ENCODE results near the gene ADARB2. TPM values are rescaled to one million over a fixed set of nuclear protein-coding genes. Genes with fewer than 3 reads are reported as not detected.

ADARB2 gene
- total and polyA plus RNA-seq, 2 experiments from 2014 or later = not detected

GRCh38 chr10:1211844-1212570 lies 525.3 kb downstream of the ADARB2 start:
- Histone ChIP-seq H3K27me3 (replicated peaks; ENCODE audit: insufficient read depth) (no peaks in the 10 kb centered on the region), H3K27ac (no peak overlapping the region), H3K36me3 (ENCODE audit: low read depth) (no peaks in the 10 kb centered on the region), H3K9me2 (ENCODE audit: insufficient read depth) (no peaks in the 10 kb centered on the region), H2AFZ (no peak overlapping the region), H3K9me3 (ENCODE audit: low read depth) (no peaks in the 10 kb centered on the region), H3K79me2 (ENCODE audit: insufficient read depth) (no peaks in the 10 kb centered on the region), H3K4me1 (ENCODE audit: insufficient read depth) (no peaks in the 10 kb centered on the region), H3K4me3 (no peak overlapping the region), H4K20me1 (ENCODE audit: insufficient read depth) (no peaks in the 10 kb centered on the region), H3K4me2 (ENCODE audit: unreplicated experiment) (no peak overlapping the region), H3K9ac (no peak overlapping the region), H3F3A (ENCODE audit: insufficient read depth) (no peaks in the 10 kb centered on the region)
- 28 to 30% methylated on average over 16 of the region's 16 CpGs for WGBS, 2 experiments (ENCODE audit: low coverage in 1 of 2, low lambda C conversion rate in 2 of 2, missing lambda C conversion rate in 2 of 2)
- in situ Hi-C loops (cut with MboI) = no loop called here
- no peak for DNase-seq
- TF ChIP-seq EZH2phosphoT487 (IDR thresholded peaks at IDR 0.05; ENCODE audit: insufficient read depth, low read depth) = no peak

DNA sequence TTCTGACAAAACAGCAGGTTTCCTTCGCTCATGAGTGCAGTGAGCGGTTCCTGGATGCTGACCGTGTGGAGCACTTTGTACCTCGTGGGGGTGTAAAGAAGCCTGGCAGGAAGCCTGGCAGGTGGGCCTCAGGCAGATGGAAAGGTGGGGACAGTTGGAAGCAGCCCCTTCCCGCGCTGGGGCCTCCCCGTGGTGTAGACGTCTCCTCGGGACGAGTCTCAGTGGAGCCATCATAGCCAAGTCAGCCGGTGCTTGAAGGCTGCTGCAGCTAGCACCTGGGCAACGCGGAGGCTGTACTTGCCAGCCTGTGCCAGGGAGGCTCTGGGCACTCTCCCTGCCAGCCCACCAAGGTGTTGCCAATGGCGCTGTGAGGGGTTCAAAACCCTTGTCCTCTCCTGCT lies 526.7 kb downstream of the ADARB2 start:
- no peak for TF ChIP-seq EZH2phosphoT487 (IDR thresholded peaks at IDR 0.05; ENCODE audit: insufficient read depth, low read depth)
- no peak for TF ChIP-seq EZH2 (IDR thresholded peaks at IDR 0.05; ENCODE audit: insufficient read depth, poor library complexity, severe bottlenecking)
- in situ Hi-C loops (cut with MboI) = no loop called here
- no peak overlapping the region for H3K9ac ChIP-seq
- H3K36me3 ChIP-seq (ENCODE audit: low read depth) = no peaks in the 10 kb centered on the region
- H3K27ac ChIP-seq = no peak overlapping the region
- H3F3A ChIP-seq (ENCODE audit: insufficient read depth) = no peaks in the 10 kb centered on the region
- H3K27me3 ChIP-seq (replicated peaks; ENCODE audit: insufficient read depth) = no peaks in the 10 kb centered on the region
- no peak overlapping the region for H2AFZ ChIP-seq
- no peaks in the 10 kb centered on the region for H3K9me2 ChIP-seq (ENCODE audit: insufficient read depth)
- no peak overlapping the region for H3K4me2 ChIP-seq (ENCODE audit: unreplicated experiment)
- 30 to 36% methylated on average over 12 to 14 of the region's 14 CpGs for WGBS, 2 experiments (ENCODE audit: low coverage in 1 of 2, low lambda C conversion rate in 2 of 2, missing lambda C conversion rate in 2 of 2)
- no peak for DNase-seq
- no peaks in the 10 kb centered on the region for H4K20me1 ChIP-seq (ENCODE audit: insufficient read depth)
- no peak overlapping the region for H3K4me3 ChIP-seq
- no peaks in the 10 kb centered on the region for H3K4me1 ChIP-seq (ENCODE audit: insufficient read depth)
- no peaks in the 10 kb centered on the region for H3K9me3 ChIP-seq (ENCODE audit: low read depth)
- no peaks in the 10 kb centered on the region for H3K79me2 ChIP-seq (ENCODE audit: insufficient read depth)

- TF ChIP-seq EZH2 (IDR thresholded peaks at IDR 0.05; ENCODE audit: insufficient read depth, poor library complexity, severe bottlenecking) (no peak), EZH2phosphoT487 (IDR thresholded peaks at IDR 0.05; ENCODE audit: insufficient read depth, low read depth) (no peak)
- H2AFZ ChIP-seq = no peak overlapping the region
- no peaks in the 10 kb centered on the region for H3F3A ChIP-seq (ENCODE audit: insufficient read depth)
- H4K20me1 ChIP-seq (ENCODE audit: insufficient read depth) = no peaks in the 10 kb centered on the region
- no peaks in the 10 kb centered on the region for H3K9me2 ChIP-seq (ENCODE audit: insufficient read depth)
- no peak overlapping the region for H3K9ac ChIP-seq
- H3K27me3 ChIP-seq (replicated peaks; ENCODE audit: insufficient read depth) = no peaks in the 10 kb centered on the region
- 34 to 44% methylated on average over 5 to 8 of the region's 8 CpGs for WGBS, 2 experiments (ENCODE audit: low coverage in 1 of 2, low lambda C conversion rate in 2 of 2, missing lambda C conversion rate in 2 of 2)
- H3K4me1 ChIP-seq (ENCODE audit: insufficient read depth) = no peaks in the 10 kb centered on the region
- DNase-seq = no peak
- no peak overlapping the region for H3K4me3 ChIP-seq
- H3K4me2 ChIP-seq (ENCODE audit: unreplicated experiment) = no peak overlapping the region
- H3K27ac ChIP-seq = no peak overlapping the region
- no peaks in the 10 kb centered on the region for H3K36me3 ChIP-seq (ENCODE audit: low read depth)
- in situ Hi-C loops (cut with MboI) = no loop called here
- no peaks in the 10 kb centered on the region for H3K79me2 ChIP-seq (ENCODE audit: insufficient read depth)
- H3K9me3 ChIP-seq (ENCODE audit: low read depth) = no peaks in the 10 kb centered on the region
Observed at GRCh38 chr10:1209355-1209979, 527.9 kb downstream of the ADARB2 start.

GRCh38 chr10:1208366-1209311 lies 528.7 kb downstream of the ADARB2 start:
- H3K27ac ChIP-seq = no peak overlapping the region
- H3K36me3 ChIP-seq (ENCODE audit: low read depth) = no peaks in the 10 kb centered on the region
- no peak overlapping the region for H3K4me2 ChIP-seq (ENCODE audit: unreplicated experiment)
- H3K4me3 ChIP-seq = no peak overlapping the region
- H3F3A ChIP-seq (ENCODE audit: insufficient read depth) = no peaks in the 10 kb centered on the region
- H4K20me1 ChIP-seq (ENCODE audit: insufficient read depth) = no peaks in the 10 kb centered on the region
- 38 to 43% methylated on average over 17 to 18 of the region's 20 CpGs for WGBS, 2 experiments (ENCODE audit: low coverage in 1 of 2, low lambda C conversion rate in 2 of 2, missing lambda C conversion rate in 2 of 2)
- no peaks in the 10 kb centered on the region for H3K9me2 ChIP-seq (ENCODE audit: insufficient read depth)
- no peak for DNase-seq
- no peak overlapping the region for H2AFZ ChIP-seq
- no peaks in the 10 kb centered on the region for H3K27me3 ChIP-seq (replicated peaks; ENCODE audit: insufficient read depth)
- no peaks in the 10 kb centered on the region for H3K4me1 ChIP-seq (ENCODE audit: insufficient read depth)
- H3K9me3 ChIP-seq (ENCODE audit: low read depth) = no peaks in the 10 kb centered on the region
- H3K79me2 ChIP-seq (ENCODE audit: insufficient read depth) = no peaks in the 10 kb centered on the region
- TF ChIP-seq EZH2 (IDR thresholded peaks at IDR 0.05; ENCODE audit: insufficient read depth, poor library complexity, severe bottlenecking) (no peak), EZH2phosphoT487 (IDR thresholded peaks at IDR 0.05; ENCODE audit: insufficient read depth, low read depth) (no peak)
- in situ Hi-C loops (cut with MboI) = no loop called here
- no peak overlapping the region for H3K9ac ChIP-seq
